GM19023 (cell line): ENCODE data around the gene JAKMIP1.

Experiments
- ATAC-seq: cut with Tn5 transposase; IDR thresholded peaks from one replicate; pipeline ENCODE4 v1.9.1; 2021; ENCODE audit warnings: mild to moderate bottlenecking, moderate library complexity; ENCODE audit not compliant: unreplicated experiment

Gene JAKMIP1

GRCh38 chr4:5976431-5976830 lies 223.9 kb downstream of the JAKMIP1 start:
- no peak for ATAC-seq
